Upper lobe of right lung (tissue), 1 donor: Measurements from ENCODE around the gene RTTN. TPM values are rescaled to one million over a fixed set of nuclear protein-coding genes. Genes with fewer than 3 reads are reported as not detected.

Experiments
- ATAC-seq: fragments of 200-7000 bp; cut with Tn5 transposase; one replicate; pipeline ENCODE4 v1.9.1; 2020; ENCODE audit warnings: mild to moderate bottlenecking, moderate library complexity
- DNase-seq: peaks from one replicate; pipeline ENCODE4 v3.0.0-alpha.2; 2020
- H3K27ac ChIP-seq: fragments of 200-600 bp; one replicate; pipeline ENCODE4 v1.8.0; 2022
- H3K27me3 ChIP-seq: fragments of 200-600 bp; one replicate; pipeline ENCODE4 v1.8.0; 2022; ENCODE audit warnings: mild to moderate bottlenecking
- H3K36me3 ChIP-seq: fragments of 200-600 bp; one replicate; pipeline ENCODE4 v1.8.0; 2022
- H3K4me1 ChIP-seq: fragments of 200-600 bp; one replicate; pipeline ENCODE4 v1.8.0; 2022
- H3K4me3 ChIP-seq: fragments of 200-600 bp; one replicate; pipeline ENCODE4 v1.8.0; 2022; ENCODE audit warnings: mild to moderate bottlenecking
- H3K9me3 ChIP-seq: fragments of 200-600 bp; one replicate; pipeline ENCODE4 v1.8.0; 2022
- CTCF ChIP-seq: fragments of 200-600 bp; IDR thresholded peaks from one replicate; pipeline ENCODE4 v1.8.0; 2022; ENCODE audit warnings: antibody characterized with exemption
- intact Hi-C: fragments of 100-400 bp; cut with DNase I; formaldehyde crosslinking; loops from one replicate; pipeline ENCODE4 v1.11.0; 2022
- total RNA-seq: library from RNA; stranded (reverse); fragmentation: NEBNext Ultra II Directional; extraction: Animal tissue kit (Norgen Biotek cat#: 25700); gene quantifications from one replicate; pipeline ENCODE4 v1.2.1, GENCODE V29; 2021
- donor health status: DM: no; HTN: yes; CAD: no; lungs with severe emphysema.

RTTN gene
- total RNA-seq, 1 donor from 2014 or later: 13.0 TPM

- Histone ChIP-seq H3K27me3 (no peaks in the 10 kb centered on the region), H3K9me3 (no peaks in the 10 kb centered on the region), H3K4me3 (no peak overlapping the region), H3K36me3 (no peaks in the 10 kb centered on the region), H3K27ac (no peak overlapping the region), H3K4me1 (no peaks in the 10 kb centered on the region)
- intact Hi-C loops: no loop called here
- TF ChIP-seq CTCF: no peak
- no peak for DNase-seq
- no peak for ATAC-seq
Measured at GRCh38 chr18:70031221-70031620, 174.3 kb downstream of the RTTN start.

GRCh38 chr18:70030728-70031127 lies 174.8 kb downstream of the RTTN start:
- intact Hi-C loops: no loop called here
- no peak for DNase-seq
- Histone ChIP-seq H3K9me3 (no peaks in the 10 kb centered on the region), H3K4me3 (no peak overlapping the region), H3K4me1 (no peaks in the 10 kb centered on the region), H3K27ac (no peak overlapping the region), H3K27me3 (no peaks in the 10 kb centered on the region), H3K36me3 (no peaks in the 10 kb centered on the region)
- ATAC-seq: no peak
- TF ChIP-seq CTCF: no peak

GRCh38 chr18:70029163-70029562 lies 176.3 kb downstream of the RTTN start:
- DNase-seq (no peak), ATAC-seq (no peak)
- no peaks in the 10 kb centered on the region for H3K4me1 ChIP-seq
- no peak overlapping the region for H3K27ac ChIP-seq
- H3K4me3 ChIP-seq: no peak overlapping the region
- TF ChIP-seq CTCF: no peak
- H3K36me3 ChIP-seq: peaks cover 3% of the 10 kb centered on the region
- no peaks in the 10 kb centered on the region for H3K9me3 ChIP-seq
- intact Hi-C loops: no loop called here
- no peaks in the 10 kb centered on the region for H3K27me3 ChIP-seq

GRCh38 chr18:70028734-70029133 lies 176.8 kb downstream of the RTTN start:
- Histone ChIP-seq H3K27ac (no peak overlapping the region), H3K36me3 (peaks cover 3% of the 10 kb centered on the region), H3K4me3 (no peak overlapping the region), H3K9me3 (no peaks in the 10 kb centered on the region), H3K27me3 (no peaks in the 10 kb centered on the region), H3K4me1 (no peaks in the 10 kb centered on the region)
- intact Hi-C loops: no loop called here
- TF ChIP-seq CTCF: no peak
- no peak for ATAC-seq
- no peak for DNase-seq

GRCh38 chr18:70028084-70028483 lies 177.4 kb downstream of the RTTN start:
- no peak overlapping the region for H3K27ac ChIP-seq
- intact Hi-C loops: no loop called here
- DNase-seq (no peak), ATAC-seq (no peak)
- no peaks in the 10 kb centered on the region for H3K9me3 ChIP-seq
- H3K4me3 ChIP-seq: no peak overlapping the region
- H3K36me3 ChIP-seq: peaks cover 3% of the 10 kb centered on the region
- no peaks in the 10 kb centered on the region for H3K27me3 ChIP-seq
- TF ChIP-seq CTCF: no peak
- H3K4me1 ChIP-seq: no peaks in the 10 kb centered on the region

- no peak for TF ChIP-seq CTCF
- intact Hi-C loops: no loop called here
- no peak for ATAC-seq
- Histone ChIP-seq H3K27ac (no peak overlapping the region), H3K4me3 (no peak overlapping the region), H3K27me3 (no peaks in the 10 kb centered on the region), H3K4me1 (no peaks in the 10 kb centered on the region), H3K36me3 (peaks cover 8% of the 10 kb centered on the region), H3K9me3 (no peaks in the 10 kb centered on the region)
- no peak for DNase-seq
Measured at GRCh38 chr18:70025580-70025979, 179.9 kb downstream of the RTTN start.
